SK-N-SH treated with all-trans-retinoic acid at 6 μM for 48 hours (cell line): ENCODE measurements around the gene TFR2.

Source experiments
- ATAC-seq: fragments of 200-7000 bp; cut with Tn5 transposase; 3 replicates; pipeline ENCODE4 v1.9.1; 2020; ENCODE audit warnings: mild to moderate bottlenecking, moderate library complexity
- ARNTL ChIP-seq: fragments of 450-650 bp; formaldehyde crosslinking; IDR thresholded peaks from 2 replicates; pipeline ENCODE4 v1.5.0; 2020; ENCODE audit warnings: low read depth, mild to moderate bottlenecking, moderate library complexity, borderline replicate concordance
- CSDC2 ChIP-seq: fragments of 250-450 bp; sonication (Bioruptor Pico); IDR thresholded peaks from 2 replicates; pipeline ENCODE4 v1.5.0; 2020; ENCODE audit warnings: mild to moderate bottlenecking, moderate library complexity
- CSRNP3 ChIP-seq: fragments of 250-450 bp; sonication (Bioruptor Pico); IDR thresholded peaks from 2 replicates; pipeline ENCODE4 v1.5.1; 2021; ENCODE audit warnings: mild to moderate bottlenecking, moderate library complexity
- ESRRG ChIP-seq: fragments of 250-450 bp; sonication (Bioruptor Pico); IDR thresholded peaks from 2 replicates; pipeline ENCODE4 v1.6.1; 2021; ENCODE audit warnings: mild to moderate bottlenecking
- GLIS3 ChIP-seq: fragments of 250-450 bp; sonication (Bioruptor Pico); IDR thresholded peaks from 2 replicates; pipeline ENCODE4 v1.5.0; 2020; ENCODE audit warnings: mild to moderate bottlenecking, moderate library complexity
- ISL1 ChIP-seq: fragments of 250-450 bp; sonication (Bioruptor Pico); IDR thresholded peaks from 2 replicates; pipeline ENCODE4 v2.1.2; 2022; ENCODE audit warnings: mild to moderate bottlenecking, moderate library complexity
- POU6F1 ChIP-seq: fragments of 250-450 bp; sonication (Bioruptor Pico); IDR thresholded peaks from 2 replicates; pipeline ENCODE4 v1.8.0; 2021; ENCODE audit warnings: low read depth, mild to moderate bottlenecking, moderate library complexity, borderline replicate concordance
- PPARA ChIP-seq: fragments of 250-450 bp; sonication (Bioruptor Pico); IDR thresholded peaks from 2 replicates; pipeline ENCODE4 v1.5.0; 2020; ENCODE audit warnings: mild to moderate bottlenecking, borderline replicate concordance
- RARB ChIP-seq: fragments of 250-450 bp; sonication (Bioruptor Pico); IDR thresholded peaks from 2 replicates; pipeline ENCODE4 v1.8.0; 2021; ENCODE audit warnings: mild to moderate bottlenecking, moderate library complexity
- SNAI2 ChIP-seq: fragments of 250-450 bp; sonication (Bioruptor Pico); IDR thresholded peaks from 2 replicates; pipeline ENCODE4 v1.5.0; 2020; ENCODE audit warnings: mild to moderate bottlenecking, moderate library complexity
- TCF4 ChIP-seq: fragments of 250-450 bp; sonication (Bioruptor Pico); IDR thresholded peaks from 2 replicates; pipeline ENCODE4 v1.8.0; 2021; ENCODE audit warnings: mild to moderate bottlenecking, moderate library complexity, borderline replicate concordance
- TOX ChIP-seq: fragments of 250-450 bp; sonication (Bioruptor Pico); IDR thresholded peaks from 2 replicates; pipeline ENCODE4 v1.8.0; 2021; ENCODE audit warnings: mild to moderate bottlenecking, moderate library complexity, borderline replicate concordance
- TSHZ2 ChIP-seq: fragments of 250-450 bp; sonication (Bioruptor Pico); IDR thresholded peaks from 2 replicates; pipeline ENCODE4 v1.5.0; 2020; ENCODE audit warnings: mild to moderate bottlenecking, moderate library complexity
- ZC3H10 ChIP-seq: fragments of 250-450 bp; sonication (Bioruptor Pico); IDR thresholded peaks from 2 replicates; pipeline ENCODE4 v1.5.1; 2021; ENCODE audit warnings: mild to moderate bottlenecking, moderate library complexity
- ZFP3 ChIP-seq: fragments of 250-450 bp; sonication (Bioruptor Pico); IDR thresholded peaks from 2 replicates; pipeline ENCODE4 v1.5.0; 2020; ENCODE audit warnings: mild to moderate bottlenecking, moderate library complexity
- ZFP30 ChIP-seq: fragments of 450-650 bp; formaldehyde crosslinking; IDR thresholded peaks from 2 replicates; pipeline ENCODE4 v1.5.0; 2022; ENCODE audit warnings: mild to moderate bottlenecking, moderate library complexity
- ZNF565 ChIP-seq: fragments of 450-650 bp; formaldehyde crosslinking; conservative IDR thresholded peaks from 2 replicates; pipeline ENCODE4 v1.5.0; 2020; ENCODE audit warnings: low read depth, mild to moderate bottlenecking, moderate library complexity
- ZNF70 ChIP-seq: fragments of 450-650 bp; formaldehyde crosslinking; IDR thresholded peaks from 2 replicates; pipeline ENCODE4 v1.5.0; 2020; ENCODE audit warnings: mild to moderate bottlenecking, moderate library complexity
- ZNF8 ChIP-seq: fragments of 450-650 bp; formaldehyde crosslinking; IDR thresholded peaks from 2 replicates; pipeline ENCODE4 v1.5.0; 2020; ENCODE audit warnings: mild to moderate bottlenecking, moderate library complexity
- TF ChIP-seq, protein P1 (sequence below): fragments of 250-450 bp; sonication (Bioruptor Pico); IDR thresholded peaks from 2 replicates; pipeline ENCODE4 v1.5.1; 2020; ENCODE audit warnings: low read depth, mild to moderate bottlenecking, moderate library complexity

TFR2 gene

DNA sequence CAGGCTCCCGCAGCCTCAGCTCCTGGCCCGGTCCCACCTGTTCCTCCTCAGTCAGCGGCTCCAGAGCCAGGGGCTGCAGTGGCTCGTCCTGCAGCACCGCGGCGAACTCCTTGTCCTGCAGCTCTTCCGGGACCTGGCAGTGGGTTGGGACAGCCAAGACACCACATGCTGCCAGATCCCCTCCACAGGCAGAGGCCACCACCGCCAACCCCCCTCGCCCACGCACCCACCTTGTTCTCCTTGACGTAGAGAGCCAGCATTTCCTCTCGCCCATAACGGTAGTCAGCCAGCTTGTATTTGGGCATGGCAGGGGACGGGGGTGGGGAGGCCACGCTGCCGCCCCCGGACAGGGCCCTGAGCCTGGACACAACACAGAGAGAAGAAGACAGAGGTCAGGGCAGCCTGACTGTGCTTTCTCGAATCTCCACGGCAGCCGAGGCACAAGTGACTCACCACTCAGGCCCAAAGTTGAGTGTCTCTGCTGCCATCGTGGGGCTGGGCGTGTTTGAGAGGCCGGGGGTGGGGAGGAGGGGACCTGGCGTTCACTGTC is 46.5 kb upstream of the TFR2 start:
- ATAC-seq: no peak
- TF ChIP-seq ARNTL (no peak), ZNF8 (CRISPR knock-in tag) (no peak), GLIS3 (no peak), ZNF70 (CRISPR knock-in tag) (no peak), ISL1 (CRISPR knock-in tag) (no peak)
- TF ChIP-seq, all 23 proteins: peak for 0

DNA sequence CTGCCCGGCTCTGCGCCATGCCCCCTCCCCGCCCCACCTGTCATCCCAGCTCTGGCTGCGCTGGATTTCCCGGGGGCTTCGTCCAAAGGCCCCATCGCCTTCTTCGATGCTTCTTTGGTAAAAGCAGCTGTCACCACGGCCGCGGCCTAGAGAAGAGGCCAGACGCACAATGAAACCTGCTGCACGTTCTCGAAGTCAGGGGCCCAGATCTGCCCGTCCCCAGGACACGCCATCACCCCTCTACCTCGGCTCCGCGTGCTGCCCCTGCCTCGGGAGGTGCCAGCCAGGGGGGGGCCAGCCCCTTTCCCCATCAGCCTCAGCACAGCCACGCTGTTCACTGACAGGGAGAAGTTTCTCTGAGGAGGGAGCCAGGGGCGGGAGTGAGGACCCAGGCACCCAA is 45.9 kb upstream of the TFR2 start:
- TF ChIP-seq ZFP30 (CRISPR knock-in tag): no peak
- no peak for TF ChIP-seq ZNF8 (CRISPR knock-in tag)
- TF ChIP-seq CSRNP3 (CRISPR knock-in tag): no peak
- TF ChIP-seq ZFP3 (CRISPR knock-in tag): no peak
- TF ChIP-seq TOX (CRISPR knock-in tag): no peak
- TF ChIP-seq ESRRG (CRISPR knock-in tag): no peak
- no peak for TF ChIP-seq ISL1 (CRISPR knock-in tag)
- TF ChIP-seq TSHZ2: no peak
- no peak for TF ChIP-seq POU6F1 (CRISPR knock-in tag)
- no peak for TF ChIP-seq ZNF70 (CRISPR knock-in tag)
- TF ChIP-seq TCF4 (CRISPR knock-in tag): no peak
- no peak for TF ChIP-seq ZNF565 (CRISPR knock-in tag)
- no peak for TF ChIP-seq PPARA (CRISPR knock-in tag)
- no peak for TF ChIP-seq GLIS3
- no peak for TF ChIP-seq ZC3H10
- no peak for TF ChIP-seq CSDC2
- TF ChIP-seq, protein P1, sequence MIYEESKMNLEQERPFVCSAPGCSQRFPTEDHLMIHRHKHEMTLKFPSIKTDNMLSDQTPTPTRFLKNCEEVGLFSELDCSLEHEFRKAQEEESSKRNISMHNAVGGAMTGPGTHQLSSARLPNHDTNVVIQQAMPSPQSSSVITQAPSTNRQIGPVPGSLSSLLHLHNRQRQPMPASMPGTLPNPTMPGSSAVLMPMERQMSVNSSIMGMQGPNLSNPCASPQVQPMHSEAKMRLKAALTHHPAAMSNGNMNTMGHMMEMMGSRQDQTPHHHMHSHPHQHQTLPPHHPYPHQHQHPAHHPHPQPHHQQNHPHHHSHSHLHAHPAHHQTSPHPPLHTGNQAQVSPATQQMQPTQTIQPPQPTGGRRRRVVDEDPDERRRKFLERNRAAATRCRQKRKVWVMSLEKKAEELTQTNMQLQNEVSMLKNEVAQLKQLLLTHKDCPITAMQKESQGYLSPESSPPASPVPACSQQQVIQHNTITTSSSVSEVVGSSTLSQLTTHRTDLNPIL: no peak
- no peak for TF ChIP-seq SNAI2 (CRISPR knock-in tag)
- no peak for TF ChIP-seq ARNTL
- ATAC-seq: no peak

DNA sequence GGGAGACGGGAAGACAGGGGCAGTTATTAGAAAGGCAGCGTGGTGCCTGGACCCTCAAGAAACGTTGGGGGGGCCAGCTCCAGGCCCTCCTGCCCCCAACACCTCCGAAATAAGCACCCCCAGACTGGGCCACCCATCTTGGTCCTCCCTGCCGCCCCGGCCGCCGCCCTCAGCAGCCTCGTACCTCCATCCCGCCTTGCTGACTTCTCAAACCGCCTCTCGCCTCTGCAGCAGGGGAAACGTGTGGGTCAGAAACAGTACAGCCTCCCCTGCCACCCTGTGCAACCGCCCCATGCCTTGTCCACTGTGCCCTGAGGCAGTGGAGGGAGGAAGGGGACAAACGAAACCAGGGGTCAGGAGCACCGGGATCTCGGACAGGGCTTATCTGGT is 45.5 kb upstream of the TFR2 start:
- TF ChIP-seq TSHZ2: no peak
- no peak for TF ChIP-seq ISL1 (CRISPR knock-in tag)
- TF ChIP-seq RARB (CRISPR knock-in tag): no peak
- ATAC-seq: no peak
